SJCRH30 (cell line): ENCODE results near the gene TNIP2. TPM values are rescaled to one million over a fixed set of nuclear protein-coding genes. Genes with fewer than 3 reads are reported as not detected.
A peak's percentile ranks its signal among the peaks of the same experiment; 100 is the strongest.

Source experiments
- DNase-seq, 2 experiments: peaks; one replicate each; pipeline ENCODE4 v3.0.0-alpha.2; 2015 to 2020
- H3K27ac ChIP-seq: fragments of 250-450 bp; sonication (Bioruptor Pico); 2 replicates; pipeline ENCODE4 v1.5.1; 2020; ENCODE audit warnings: mild to moderate bottlenecking, moderate library complexity
- H3K27me3 ChIP-seq: fragments of 250-450 bp; sonication (Bioruptor Pico); 2 replicates; pipeline ENCODE4 v1.5.1; 2020; ENCODE audit warnings: mild to moderate bottlenecking, moderate library complexity
- H3K36me3 ChIP-seq: fragments of 250-450 bp; sonication (Bioruptor Pico); 2 replicates; pipeline ENCODE4 v1.5.1; 2020; ENCODE audit warnings: mild to moderate bottlenecking, moderate library complexity
- H3K4me1 ChIP-seq: fragments of 250-450 bp; sonication (Bioruptor Pico); 2 replicates; pipeline ENCODE4 v1.5.1; 2020; ENCODE audit warnings: mild to moderate bottlenecking, moderate library complexity
- H3K4me3 ChIP-seq: fragments of 250-450 bp; sonication (Bioruptor Pico); 2 replicates; pipeline ENCODE4 v1.5.1; 2020; ENCODE audit warnings: mild to moderate bottlenecking, moderate library complexity
- H3K9me3 ChIP-seq: fragments of 250-450 bp; sonication (Bioruptor Pico); replicated peaks from 2 replicates; pipeline ENCODE4 v1.5.1; 2020; ENCODE audit warnings: mild to moderate bottlenecking, moderate library complexity
- total RNA-seq: library from RNA; depleted of rRNA; stranded (reverse); fragments of >200 nt; shearing (Covaris generic); gene quantifications from 2 replicates; pipeline ENCODE4 v1.2.3, GENCODE V29; 2014

The TNIP2 gene
- total RNA-seq, 1 experiment from 2014 or later: 25.8 TPM

- H3K36me3 ChIP-seq: no peaks in the 10 kb centered on the region
- H3K27me3 ChIP-seq: no peaks in the 10 kb centered on the region
- H3K4me1 ChIP-seq: peaks cover 52% of the 10 kb centered on the region
- H3K9me3 ChIP-seq: no peaks in the 10 kb centered on the region
- no peak overlapping the region for H3K27ac ChIP-seq
- no peak overlapping the region for H3K4me3 ChIP-seq
- no peak for DNase-seq
Measured at GRCh38 chr4:2796849-2797544, 40.9 kb upstream of the TNIP2 start.

- Histone ChIP-seq H3K27ac (no peak overlapping the region), H3K36me3 (no peaks in the 10 kb centered on the region), H3K9me3 (no peaks in the 10 kb centered on the region), H3K27me3 (no peaks in the 10 kb centered on the region), H3K4me3 (no peak overlapping the region), H3K4me1 (peaks cover 46% of the 10 kb centered on the region)
- peak; percentile 60 to 64 for DNase-seq
Measured at GRCh38 chr4:2795893-2796848, 40.0 kb upstream of the TNIP2 start.

- no peak for DNase-seq
- Histone ChIP-seq H3K27ac (no peak overlapping the region), H3K27me3 (no peaks in the 10 kb centered on the region), H3K4me1 (peaks cover 39% of the 10 kb centered on the region), H3K9me3 (no peaks in the 10 kb centered on the region), H3K36me3 (no peaks in the 10 kb centered on the region), H3K4me3 (no peak overlapping the region)
Measured at GRCh38 chr4:2795300-2795892, 39.3 kb upstream of the TNIP2 start.

- peak in 1 of 2 experiments; percentile 13 for DNase-seq
- Histone ChIP-seq H3K27ac (no peak overlapping the region), H3K27me3 (no peaks in the 10 kb centered on the region), H3K4me1 (peaks cover 40% of the 10 kb centered on the region), H3K9me3 (no peaks in the 10 kb centered on the region), H3K4me3 (no peak overlapping the region), H3K36me3 (no peaks in the 10 kb centered on the region)
Measured at GRCh38 chr4:2794486-2795299, 38.6 kb upstream of the TNIP2 start.

- Histone ChIP-seq H3K4me3 (peak overlapping the region; percentile 45), H3K27me3 (no peaks in the 10 kb centered on the region), H3K36me3 (no peaks in the 10 kb centered on the region), H3K4me1 (peaks cover 31% of the 10 kb centered on the region), H3K27ac (no peak overlapping the region), H3K9me3 (no peaks in the 10 kb centered on the region)
- DNase-seq: peak in 1 of 2 experiments; percentile 21
Measured at GRCh38 chr4:2793586-2794485, 37.7 kb upstream of the TNIP2 start.

- Histone ChIP-seq H3K4me3 (peak within 1 kb of the TSS; percentile 45), H3K9me3 (no peaks in the 10 kb centered on the region), H3K27ac (no peak within 1 kb of the TSS), H3K4me1 (peaks cover 22% of the 10 kb centered on the region), H3K36me3 (no peaks in the 10 kb centered on the region), H3K27me3 (no peaks in the 10 kb centered on the region)
- DNase-seq: peak; percentile 81 to 84
Measured at GRCh38 chr4:2792711-2793585, 36.8 kb upstream of the TNIP2 start, which contains the start of gene SH3BP2. Gene SH3BP2, plus strand, starts transcription at chr4:2793085. Its CDS starts 27,533 bp downstream, at chr4:2820618.

GRCh38 chr4:2792396-2792710 is 36.2 kb upstream of the TNIP2 start:
- H3K27ac ChIP-seq: no peak overlapping the region

GRCh38 chr4:2791518-2792395 is 35.6 kb upstream of the TNIP2 start:
- DNase-seq: no peak
- peaks cover 20% of the 10 kb centered on the region for H3K4me1 ChIP-seq
- H3K27ac ChIP-seq: no peak overlapping the region
- H3K9me3 ChIP-seq: no peaks in the 10 kb centered on the region
- H3K36me3 ChIP-seq: no peaks in the 10 kb centered on the region
- no peak overlapping the region for H3K4me3 ChIP-seq
- H3K27me3 ChIP-seq: no peaks in the 10 kb centered on the region

More at GRCh38 chr4:2792396-2792710, 36.2 kb upstream of the TNIP2 start:
- H3K4me1 ChIP-seq: peaks cover 22% of the 10 kb centered on the region
- H3K27me3 ChIP-seq: no peaks in the 10 kb centered on the region
- H3K9me3 ChIP-seq: no peaks in the 10 kb centered on the region
- no peaks in the 10 kb centered on the region for H3K36me3 ChIP-seq
- H3K4me3 ChIP-seq: no peak overlapping the region
- no peak for DNase-seq

- DNase-seq: no peak
- Histone ChIP-seq H3K27ac (no peak overlapping the region), H3K36me3 (no peaks in the 10 kb centered on the region), H3K9me3 (no peaks in the 10 kb centered on the region), H3K4me3 (no peak overlapping the region), H3K4me1 (peaks cover 12% of the 10 kb centered on the region; the same call in 1 of the 2 replicates), H3K27me3 (no peaks in the 10 kb centered on the region)
Measured at GRCh38 chr4:2790583-2791517, 34.7 kb upstream of the TNIP2 start.

GRCh38 chr4:2789793-2790582 is 33.9 kb upstream of the TNIP2 start:
- peak; percentile 61 to 68 for DNase-seq
- Histone ChIP-seq H3K36me3 (no peaks in the 10 kb centered on the region), H3K9me3 (0 out of 2 replicates have a peak, but pooled peaks cover 4% of the 10 kb centered on the region), H3K4me1 (peaks cover 12% of the 10 kb centered on the region; the same call in 1 of the 2 replicates), H3K27ac (no peak overlapping the region), H3K27me3 (no peaks in the 10 kb centered on the region), H3K4me3 (no peak overlapping the region)
